ENCODE results near the gene ANGPTL8. TPM values are rescaled to one million over a fixed set of nuclear protein-coding genes. Genes with fewer than 3 reads are reported as not detected.

Gene ANGPTL8
- total and polyA plus RNA-seq, 2 of the 13 experiments (the other 11 are each of a cell fraction or from before 2014, with no cell fraction given): 27.3 to 243 TPM

GRCh38 chr19:11265785-11266236 is 26.4 kb downstream of the ANGPTL8 start (continued):
- TF ChIP-seq, protein P1, sequence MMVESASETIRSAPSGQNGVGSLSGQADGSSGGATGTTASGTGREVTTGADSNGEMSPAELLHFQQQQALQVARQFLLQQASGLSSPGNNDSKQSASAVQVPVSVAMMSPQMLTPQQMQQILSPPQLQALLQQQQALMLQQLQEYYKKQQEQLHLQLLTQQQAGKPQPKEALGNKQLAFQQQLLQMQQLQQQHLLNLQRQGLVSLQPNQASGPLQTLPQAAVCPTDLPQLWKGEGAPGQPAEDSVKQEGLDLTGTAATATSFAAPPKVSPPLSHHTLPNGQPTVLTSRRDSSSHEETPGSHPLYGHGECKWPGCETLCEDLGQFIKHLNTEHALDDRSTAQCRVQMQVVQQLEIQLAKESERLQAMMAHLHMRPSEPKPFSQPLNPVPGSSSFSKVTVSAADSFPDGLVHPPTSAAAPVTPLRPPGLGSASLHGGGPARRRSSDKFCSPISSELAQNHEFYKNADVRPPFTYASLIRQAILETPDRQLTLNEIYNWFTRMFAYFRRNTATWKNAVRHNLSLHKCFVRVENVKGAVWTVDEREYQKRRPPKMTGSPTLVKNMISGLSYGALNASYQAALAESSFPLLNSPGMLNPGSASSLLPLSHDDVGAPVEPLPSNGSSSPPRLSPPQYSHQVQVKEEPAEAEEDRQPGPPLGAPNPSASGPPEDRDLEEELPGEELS (CRISPR knock-in tag; IDR thresholded peaks at IDR 0.05): peak; percentile 93
- peak; percentile 22; the same call in 1 of the 2 replicates for TF ChIP-seq ZNF124 (CRISPR knock-in tag; IDR thresholded peaks at IDR 0.05)
- TF ChIP-seq TFE3 (CRISPR knock-in tag; IDR thresholded peaks at IDR 0.05): peak; percentile 87
- peak; percentile 96; the same call in 1 of the 2 replicates for TF ChIP-seq ZBTB20 (CRISPR knock-in tag; IDR thresholded peaks at IDR 0.05; ENCODE audit: borderline replicate concordance, low read depth)
- TF ChIP-seq ATAD3A (CRISPR knock-in tag; IDR thresholded peaks at IDR 0.05): no peak
- peak; percentile 94 for TF ChIP-seq ZNF564 (CRISPR knock-in tag; IDR thresholded peaks at IDR 0.05)
- TF ChIP-seq, protein P2, sequence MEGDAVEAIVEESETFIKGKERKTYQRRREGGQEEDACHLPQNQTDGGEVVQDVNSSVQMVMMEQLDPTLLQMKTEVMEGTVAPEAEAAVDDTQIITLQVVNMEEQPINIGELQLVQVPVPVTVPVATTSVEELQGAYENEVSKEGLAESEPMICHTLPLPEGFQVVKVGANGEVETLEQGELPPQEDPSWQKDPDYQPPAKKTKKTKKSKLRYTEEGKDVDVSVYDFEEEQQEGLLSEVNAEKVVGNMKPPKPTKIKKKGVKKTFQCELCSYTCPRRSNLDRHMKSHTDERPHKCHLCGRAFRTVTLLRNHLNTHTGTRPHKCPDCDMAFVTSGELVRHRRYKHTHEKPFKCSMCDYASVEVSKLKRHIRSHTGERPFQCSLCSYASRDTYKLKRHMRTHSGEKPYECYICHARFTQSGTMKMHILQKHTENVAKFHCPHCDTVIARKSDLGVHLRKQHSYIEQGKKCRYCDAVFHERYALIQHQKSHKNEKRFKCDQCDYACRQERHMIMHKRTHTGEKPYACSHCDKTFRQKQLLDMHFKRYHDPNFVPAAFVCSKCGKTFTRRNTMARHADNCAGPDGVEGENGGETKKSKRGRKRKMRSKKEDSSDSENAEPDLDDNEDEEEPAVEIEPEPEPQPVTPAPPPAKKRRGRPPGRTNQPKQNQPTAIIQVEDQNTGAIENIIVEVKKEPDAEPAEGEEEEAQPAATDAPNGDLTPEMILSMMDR (CRISPR knock-in tag; IDR thresholded peaks at IDR 0.05): peak; percentile 44
- TF ChIP-seq RELA (CRISPR knock-in tag; IDR thresholded peaks at IDR 0.05): no peak
- no peak for TF ChIP-seq USF2 (IDR thresholded peaks at IDR 0.05; ENCODE audit: low read depth, low read length)
- no peak for TF ChIP-seq USF2 (CRISPR knock-in tag; IDR thresholded peaks at IDR 0.05; ENCODE audit: borderline replicate concordance)
- TF ChIP-seq ZNF660 (CRISPR knock-in tag; IDR thresholded peaks at IDR 0.05; ENCODE audit: borderline replicate concordance, low read depth): 0 out of 2 replicates have a peak, but pooled peaks have one; percentile 46
- TF ChIP-seq ZEB1 (IDR thresholded peaks at IDR 0.05; ENCODE audit: insufficient replicate concordance, low read depth): no peak
- peak; percentile 76; the same call in 1 of the 2 replicates for TF ChIP-seq FOXK1 (CRISPR knock-in tag; IDR thresholded peaks at IDR 0.05; ENCODE audit: borderline replicate concordance, low read depth)
- TF ChIP-seq ZNF18 (CRISPR knock-in tag; IDR thresholded peaks at IDR 0.05; ENCODE audit: insufficient replicate concordance): peak; percentile 52
- no peak for TF ChIP-seq ZNF251 (CRISPR knock-in tag; IDR thresholded peaks at IDR 0.05)
- TF ChIP-seq, protein P3, sequence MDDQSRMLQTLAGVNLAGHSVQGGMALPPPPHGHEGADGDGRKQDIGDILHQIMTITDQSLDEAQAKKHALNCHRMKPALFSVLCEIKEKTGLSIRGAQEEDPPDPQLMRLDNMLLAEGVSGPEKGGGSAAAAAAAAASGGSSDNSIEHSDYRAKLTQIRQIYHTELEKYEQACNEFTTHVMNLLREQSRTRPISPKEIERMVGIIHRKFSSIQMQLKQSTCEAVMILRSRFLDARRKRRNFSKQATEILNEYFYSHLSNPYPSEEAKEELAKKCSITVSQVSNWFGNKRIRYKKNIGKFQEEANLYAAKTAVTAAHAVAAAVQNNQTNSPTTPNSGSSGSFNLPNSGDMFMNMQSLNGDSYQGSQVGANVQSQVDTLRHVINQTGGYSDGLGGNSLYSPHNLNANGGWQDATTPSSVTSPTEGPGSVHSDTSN (CRISPR knock-in tag; IDR thresholded peaks at IDR 0.05; ENCODE audit: borderline replicate concordance): no peak
- no peak for TF ChIP-seq HNRNPH1 (optimal IDR thresholded peaks at IDR 0.05; ENCODE audit: low read depth, low read length)
- TF ChIP-seq NFKBIZ (CRISPR knock-in tag; IDR thresholded peaks at IDR 0.05): no peak
- peak; percentile 94 for TF ChIP-seq RXRB (CRISPR knock-in tag; IDR thresholded peaks at IDR 0.05; ENCODE audit: borderline replicate concordance)
- TF ChIP-seq ZMYM3 (CRISPR knock-in tag; IDR thresholded peaks at IDR 0.05): peak; percentile 96

All from HepG2 (cell line).